B cell (primary cell): ENCODE measurements around the gene IRF2BP1.

ENCODE experiments used
- EZH2 ChIP-seq: IDR thresholded peaks from 2 replicates; pipeline ENCODE4 v1.6.1; 2012; ENCODE audit warnings: borderline replicate concordance, low read depth, mild to moderate bottlenecking, moderate library complexity, low read length; ENCODE audit not compliant: insufficient read depth, poor library complexity, severe bottlenecking
- TF ChIP-seq, protein P1 (sequence below): fragments of 200-600 bp; IDR thresholded peaks from one replicate; pipeline ENCODE4 v1.8.0; 2022; ENCODE audit warnings: antibody characterized with exemption, mild to moderate bottlenecking

GRCh38 chr19:45842198-45842597 lies 43.7 kb downstream of the IRF2BP1 start:
- TF ChIP-seq, protein P1, sequence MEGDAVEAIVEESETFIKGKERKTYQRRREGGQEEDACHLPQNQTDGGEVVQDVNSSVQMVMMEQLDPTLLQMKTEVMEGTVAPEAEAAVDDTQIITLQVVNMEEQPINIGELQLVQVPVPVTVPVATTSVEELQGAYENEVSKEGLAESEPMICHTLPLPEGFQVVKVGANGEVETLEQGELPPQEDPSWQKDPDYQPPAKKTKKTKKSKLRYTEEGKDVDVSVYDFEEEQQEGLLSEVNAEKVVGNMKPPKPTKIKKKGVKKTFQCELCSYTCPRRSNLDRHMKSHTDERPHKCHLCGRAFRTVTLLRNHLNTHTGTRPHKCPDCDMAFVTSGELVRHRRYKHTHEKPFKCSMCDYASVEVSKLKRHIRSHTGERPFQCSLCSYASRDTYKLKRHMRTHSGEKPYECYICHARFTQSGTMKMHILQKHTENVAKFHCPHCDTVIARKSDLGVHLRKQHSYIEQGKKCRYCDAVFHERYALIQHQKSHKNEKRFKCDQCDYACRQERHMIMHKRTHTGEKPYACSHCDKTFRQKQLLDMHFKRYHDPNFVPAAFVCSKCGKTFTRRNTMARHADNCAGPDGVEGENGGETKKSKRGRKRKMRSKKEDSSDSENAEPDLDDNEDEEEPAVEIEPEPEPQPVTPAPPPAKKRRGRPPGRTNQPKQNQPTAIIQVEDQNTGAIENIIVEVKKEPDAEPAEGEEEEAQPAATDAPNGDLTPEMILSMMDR: no peak
- TF ChIP-seq EZH2: no peak
